ENCODE results near the gene RBMS1. TPM values are rescaled to one million over a fixed set of nuclear protein-coding genes. Genes with fewer than 3 reads are reported as not detected.
A peak's percentile ranks its signal among the peaks of the same experiment; 100 is the strongest.

RBMS1 gene, protein sequence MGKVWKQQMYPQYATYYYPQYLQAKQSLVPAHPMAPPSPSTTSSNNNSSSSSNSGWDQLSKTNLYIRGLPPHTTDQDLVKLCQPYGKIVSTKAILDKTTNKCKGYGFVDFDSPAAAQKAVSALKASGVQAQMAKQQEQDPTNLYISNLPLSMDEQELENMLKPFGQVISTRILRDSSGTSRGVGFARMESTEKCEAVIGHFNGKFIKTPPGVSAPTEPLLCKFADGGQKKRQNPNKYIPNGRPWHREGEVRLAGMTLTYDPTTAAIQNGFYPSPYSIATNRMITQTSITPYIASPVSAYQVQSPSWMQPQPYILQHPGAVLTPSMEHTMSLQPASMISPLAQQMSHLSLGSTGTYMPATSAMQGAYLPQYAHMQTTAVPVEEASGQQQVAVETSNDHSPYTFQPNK
- 35.4 and 36.3 TPM in 2 replicates for total RNA-seq

DNA sequence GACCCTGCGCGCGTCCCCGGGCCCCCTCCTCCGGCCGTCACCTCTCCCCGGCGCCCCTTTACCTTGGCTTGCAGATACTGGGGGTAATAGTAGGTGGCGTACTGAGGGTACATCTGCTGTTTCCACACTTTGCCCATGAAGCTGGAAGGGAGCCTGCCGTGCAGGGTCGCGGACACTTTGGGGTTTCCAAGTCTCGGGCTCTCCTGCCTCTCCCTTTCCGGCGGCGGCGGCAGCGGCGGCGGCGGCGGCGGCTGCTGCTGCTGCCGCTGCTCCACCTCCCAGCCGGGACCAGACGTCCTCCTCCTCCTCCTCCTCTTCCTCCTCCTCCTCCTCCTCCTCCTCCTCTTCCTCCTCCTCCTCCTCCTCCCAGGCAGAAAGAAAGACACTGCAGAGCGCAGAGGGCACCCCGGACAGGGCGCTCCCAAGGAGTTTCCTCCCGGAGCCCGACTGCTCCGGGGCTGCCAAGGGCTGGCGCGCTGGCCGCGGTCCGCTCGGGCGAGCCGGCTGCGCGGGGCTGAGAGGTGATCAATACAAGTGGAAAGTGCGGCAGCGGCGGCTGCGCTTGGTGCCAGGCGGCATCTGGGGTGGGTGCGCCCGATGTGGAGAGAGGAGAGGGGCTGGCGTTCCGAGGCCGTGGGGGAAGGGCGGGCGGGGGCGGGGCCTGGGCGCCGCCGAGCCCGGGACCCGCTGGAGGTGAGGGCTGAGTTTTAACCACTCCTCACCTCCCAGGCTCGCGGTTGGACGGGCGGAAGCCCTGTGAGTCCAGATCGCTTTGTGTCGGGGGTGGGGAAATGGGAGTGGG lies at the start of gene RBMS1:
TSS of gene RBMS1 (minus strand) at position 581 of the 802 bp plus-strand sequence. CDS start at position 137, 444 bp downstream.
- Mint-ChIP-seq H3K36me3 (ENCODE audit: low read depth) (peaks cover 2% of the 10 kb centered on the region), H3K4me1 (ENCODE audit: low read depth) (peaks cover 47% of the 10 kb centered on the region), H3K4me3 (peak within 1 kb of the TSS; percentile 97), H3K27ac (peak within 1 kb of the TSS; percentile 97), H3K9me3 (no peaks in the 10 kb centered on the region), H3K27me3 (ENCODE audit: insufficient read depth) (peaks cover 9% of the 10 kb centered on the region)
- DNase-seq (ENCODE audit: low spot score) = peak; percentile 35
- intact Hi-C loops (cut with micrococcal nuclease) = loop anchor here (1.0 to 10.0 kb wide), 7 partner anchors 8 to 811 kb away; partner anchors contain the start of genes LY75, PSMD14 and TANK

DNA sequence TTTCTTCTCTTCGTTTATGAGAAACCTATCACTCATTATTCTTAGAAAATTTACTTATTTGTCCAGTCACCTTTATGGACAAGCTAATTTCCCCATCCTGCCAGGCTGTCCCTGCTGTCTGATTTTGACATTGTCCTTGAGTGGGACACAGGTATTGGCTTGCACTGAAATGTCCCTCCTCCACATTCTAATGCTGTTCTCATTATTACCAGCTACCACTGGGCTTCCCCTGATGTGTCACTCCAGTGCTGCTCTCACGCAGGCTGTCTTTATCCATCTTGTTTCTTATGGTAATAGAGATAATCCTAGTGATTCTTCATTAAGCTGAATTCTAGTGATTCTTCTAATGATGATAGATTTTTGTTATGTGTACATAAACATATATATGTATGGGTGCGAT lies 48.1 kb upstream of the RBMS1 start:
- no peaks in the 10 kb centered on the region for H3K9me3 Mint-ChIP-seq
- intact Hi-C loops (cut with micrococcal nuclease) = no loop called here

GRCh38 chr2:160538559-160539355 lies 45.1 kb upstream of the RBMS1 start:
- Mint-ChIP-seq H3K27me3 (ENCODE audit: insufficient read depth) (no peaks in the 10 kb centered on the region), H3K4me1 (ENCODE audit: low read depth) (no peaks in the 10 kb centered on the region), H3K4me3 (no peak overlapping the region), H3K27ac (no peak overlapping the region), H3K9me3 (no peaks in the 10 kb centered on the region), H3K36me3 (ENCODE audit: low read depth) (no peaks in the 10 kb centered on the region)
- intact Hi-C loops (cut with micrococcal nuclease) = no loop called here
- DNase-seq (ENCODE audit: low spot score) = no peak

More for the DNA sequence above, 48.1 kb upstream of the RBMS1 start:
- Mint-ChIP-seq H3K27me3 (ENCODE audit: insufficient read depth) (no peaks in the 10 kb centered on the region), H3K4me1 (ENCODE audit: low read depth) (no peaks in the 10 kb centered on the region), H3K27ac (no peak overlapping the region), H3K36me3 (ENCODE audit: low read depth) (peaks cover 2% of the 10 kb centered on the region), H3K4me3 (no peak overlapping the region)
- DNase-seq (ENCODE audit: low spot score) = no peak

- H3K36me3 Mint-ChIP-seq (ENCODE audit: low read depth) = no peaks in the 10 kb centered on the region
- no peak overlapping the region for H3K4me3 Mint-ChIP-seq
- DNase-seq (ENCODE audit: low spot score) = no peak
- H3K4me1 Mint-ChIP-seq (ENCODE audit: low read depth) = no peaks in the 10 kb centered on the region
- intact Hi-C loops (cut with micrococcal nuclease) = no loop called here
- H3K9me3 Mint-ChIP-seq = no peaks in the 10 kb centered on the region
- H3K27me3 Mint-ChIP-seq (ENCODE audit: insufficient read depth) = no peaks in the 10 kb centered on the region
- H3K27ac Mint-ChIP-seq = no peak overlapping the region
Observed at GRCh38 chr2:160538115-160538514, 44.5 kb upstream of the RBMS1 start.

GRCh38 chr2:160534996-160535395 lies 41.4 kb upstream of the RBMS1 start:
- no peak overlapping the region for H3K4me3 Mint-ChIP-seq
- H3K27me3 Mint-ChIP-seq (ENCODE audit: insufficient read depth) = no peaks in the 10 kb centered on the region
- H3K4me1 Mint-ChIP-seq (ENCODE audit: low read depth) = no peaks in the 10 kb centered on the region
- H3K9me3 Mint-ChIP-seq = no peaks in the 10 kb centered on the region
- H3K36me3 Mint-ChIP-seq (ENCODE audit: low read depth) = no peaks in the 10 kb centered on the region
- no peak overlapping the region for H3K27ac Mint-ChIP-seq
- intact Hi-C loops (cut with micrococcal nuclease) = no loop called here
- DNase-seq (ENCODE audit: low spot score) = no peak

GRCh38 chr2:160534249-160534648 lies 40.6 kb upstream of the RBMS1 start:
- no peak overlapping the region for H3K4me3 Mint-ChIP-seq
- H3K4me1 Mint-ChIP-seq (ENCODE audit: low read depth) = no peaks in the 10 kb centered on the region
- H3K27ac Mint-ChIP-seq = no peak overlapping the region
- intact Hi-C loops (cut with micrococcal nuclease) = no loop called here
- no peaks in the 10 kb centered on the region for H3K27me3 Mint-ChIP-seq (ENCODE audit: insufficient read depth)
- no peaks in the 10 kb centered on the region for H3K9me3 Mint-ChIP-seq
- no peak for DNase-seq (ENCODE audit: low spot score)
- H3K36me3 Mint-ChIP-seq (ENCODE audit: low read depth) = no peaks in the 10 kb centered on the region

- Mint-ChIP-seq H3K4me1 (ENCODE audit: low read depth) (no peaks in the 10 kb centered on the region), H3K36me3 (ENCODE audit: low read depth) (peaks cover under 1% of the 10 kb centered on the region), H3K9me3 (no peaks in the 10 kb centered on the region), H3K4me3 (no peak overlapping the region), H3K27me3 (ENCODE audit: insufficient read depth) (no peaks in the 10 kb centered on the region), H3K27ac (no peak overlapping the region)
- intact Hi-C loops (cut with micrococcal nuclease) = no loop called here
- no peak for DNase-seq (ENCODE audit: low spot score)
Observed at GRCh38 chr2:160533482-160533881, 39.9 kb upstream of the RBMS1 start.

DNA sequence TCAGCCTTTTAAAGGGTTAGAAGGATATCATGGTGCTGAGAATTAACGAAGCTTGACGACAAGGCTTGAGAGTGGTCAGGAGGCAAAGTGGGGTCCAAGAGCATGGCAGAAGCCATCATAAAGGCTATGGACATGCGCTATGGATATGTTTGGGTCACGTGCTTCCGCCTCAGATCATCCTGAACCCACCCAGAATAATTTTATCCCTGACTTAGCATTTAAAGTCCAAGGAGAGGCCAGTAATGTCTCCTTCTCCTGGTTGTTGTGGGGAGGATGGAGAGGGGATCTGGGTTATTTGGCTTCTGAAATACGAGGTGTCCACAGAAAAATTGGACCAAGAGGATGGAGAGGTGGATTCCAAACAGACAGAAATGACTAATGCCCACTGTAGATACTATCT lies 38.8 kb upstream of the RBMS1 start:
- peaks cover 5% of the 10 kb centered on the region for H3K9me3 Mint-ChIP-seq

GRCh38 chr2:160522951-160523710 lies 29.5 kb upstream of the RBMS1 start:
- H3K4me3 Mint-ChIP-seq = no peak overlapping the region
- H3K9me3 Mint-ChIP-seq = peaks cover 5% of the 10 kb centered on the region
- intact Hi-C loops (cut with micrococcal nuclease) = no loop called here
- no peaks in the 10 kb centered on the region for H3K36me3 Mint-ChIP-seq (ENCODE audit: low read depth)
- H3K4me1 Mint-ChIP-seq (ENCODE audit: low read depth) = no peaks in the 10 kb centered on the region
- no peak for DNase-seq (ENCODE audit: low spot score)
- H3K27ac Mint-ChIP-seq = no peak overlapping the region
- no peaks in the 10 kb centered on the region for H3K27me3 Mint-ChIP-seq (ENCODE audit: insufficient read depth)

More for the DNA sequence above, 38.8 kb upstream of the RBMS1 start:
- Mint-ChIP-seq H3K27me3 (ENCODE audit: insufficient read depth) (no peaks in the 10 kb centered on the region), H3K36me3 (ENCODE audit: low read depth) (peaks cover 2% of the 10 kb centered on the region), H3K27ac (no peak overlapping the region), H3K4me1 (ENCODE audit: low read depth) (no peaks in the 10 kb centered on the region), H3K4me3 (no peak overlapping the region)
- intact Hi-C loops (cut with micrococcal nuclease) = no loop called here
- no peak for DNase-seq (ENCODE audit: low spot score)

DNA sequence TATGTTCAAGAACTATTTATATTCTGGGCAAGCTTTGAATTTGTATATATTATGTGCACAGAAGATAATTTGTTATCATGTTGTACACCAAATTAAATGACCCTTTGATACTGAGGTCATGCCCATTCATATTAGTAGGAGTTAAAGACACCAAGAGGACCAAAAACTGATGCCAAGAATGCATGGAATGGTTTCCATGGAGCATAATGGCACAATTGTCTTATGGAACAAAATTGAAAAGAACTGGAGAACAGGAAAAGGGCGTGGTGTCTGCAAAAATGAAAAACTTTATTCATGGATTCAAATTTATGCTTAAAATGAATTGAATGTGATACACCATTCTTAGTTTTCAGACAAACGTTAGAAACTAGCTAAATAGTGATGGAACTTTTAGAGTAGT lies 24.1 kb upstream of the RBMS1 start:
- intact Hi-C loops (cut with micrococcal nuclease) = loop anchor here (1.0 to 5.0 kb wide), 4 partner anchors 24 to 560 kb away; partner anchors contain the start of gene RBMS1

GRCh38 chr2:160516547-160517365 lies 23.1 kb upstream of the RBMS1 start:
- peak overlapping the region; percentile 84 for H3K27ac Mint-ChIP-seq
- intact Hi-C loops (cut with micrococcal nuclease) = loop anchor here (1.0 to 5.0 kb wide), 6 partner anchors 9 to 561 kb away; partner anchors contain the start of gene RBMS1
- no peaks in the 10 kb centered on the region for H3K9me3 Mint-ChIP-seq
- H3K4me1 Mint-ChIP-seq (ENCODE audit: low read depth) = peaks cover 42% of the 10 kb centered on the region
- peaks cover 2% of the 10 kb centered on the region for H3K27me3 Mint-ChIP-seq (ENCODE audit: insufficient read depth)
- peak overlapping the region; percentile 31 for H3K4me3 Mint-ChIP-seq
- peaks cover 2% of the 10 kb centered on the region for H3K36me3 Mint-ChIP-seq (ENCODE audit: low read depth)
- DNase-seq (ENCODE audit: low spot score) = no peak

More for the DNA sequence above, 24.1 kb upstream of the RBMS1 start:
- no peak for DNase-seq (ENCODE audit: low spot score)
- H3K9me3 Mint-ChIP-seq = no peaks in the 10 kb centered on the region
- H3K36me3 Mint-ChIP-seq (ENCODE audit: low read depth) = no peaks in the 10 kb centered on the region
- peaks cover 35% of the 10 kb centered on the region for H3K4me1 Mint-ChIP-seq (ENCODE audit: low read depth)
- H3K4me3 Mint-ChIP-seq = no peak overlapping the region
- peaks cover 2% of the 10 kb centered on the region for H3K27me3 Mint-ChIP-seq (ENCODE audit: insufficient read depth)
- no peak overlapping the region for H3K27ac Mint-ChIP-seq
